HepG2 (cell line): Measurements from ENCODE around the gene PALM. TPM values are rescaled to one million over a fixed set of nuclear protein-coding genes. Genes with fewer than 3 reads are reported as not detected.

ENCODE experiments used
- FOXO1 ChIP-seq: sonication (generic); formaldehyde crosslinking; IDR thresholded peaks from 2 replicates; pipeline ENCODE4 v1.4.0; 2020; ENCODE audit warnings: missing genetic modification reagents
- HES4 ChIP-seq: sonication (generic); formaldehyde crosslinking; IDR thresholded peaks from 2 replicates; pipeline ENCODE4 v1.9.0; 2021; ENCODE audit warnings: mild to moderate bottlenecking, missing genetic modification reagents, borderline replicate concordance
- HNF4G ChIP-seq, 2 experiments: sonication (generic) in 1 of 2; formaldehyde crosslinking in 1 of 2; IDR thresholded peaks; 2 replicates each; pipeline versions ENCODE4 v1.4.0 to v1.6.1; 2011 to 2020; ENCODE audit warnings: borderline replicate concordance in 2 of 2, low read depth in 2 of 2, mild to moderate bottlenecking in 2 of 2, low read length in 1 of 2, missing genetic modification reagents in 1 of 2, moderate library complexity in 1 of 2
- IRF2 ChIP-seq: IDR thresholded peaks from 2 replicates; pipeline ENCODE4 v1.6.1; 2018; ENCODE audit warnings: missing genetic modification reagents, missing compliant biosample characterization
- MAFG ChIP-seq: sonication (generic); formaldehyde crosslinking; IDR thresholded peaks from 2 replicates; pipeline ENCODE4 v1.5.1; 2020; ENCODE audit warnings: mild to moderate bottlenecking, missing genetic modification reagents
- PAF1 ChIP-seq: IDR thresholded peaks from 2 replicates; pipeline ENCODE4 v1.6.1; 2016; ENCODE audit warnings: missing genetic modification reagents, missing compliant biosample characterization
- RORA ChIP-seq: sonication (generic); formaldehyde crosslinking; IDR thresholded peaks from 2 replicates; pipeline ENCODE4 v1.5.0; 2020; ENCODE audit warnings: mild to moderate bottlenecking, missing genetic modification reagents, moderate library complexity
- SALL2 ChIP-seq: sonication (generic); formaldehyde crosslinking; IDR thresholded peaks from 2 replicates; pipeline ENCODE4 v1.8.1; 2023; ENCODE audit warnings: mild to moderate bottlenecking, missing genetic modification reagents, inconsistent platforms
- TBX3 ChIP-seq: fragments of 450-650 bp; IDR thresholded peaks from 2 replicates; pipeline ENCODE4 v1.6.1; 2017; ENCODE audit warnings: antibody characterized with exemption, mild to moderate bottlenecking, inconsistent platforms, borderline replicate concordance
- YEATS4 ChIP-seq: sonication (generic); formaldehyde crosslinking; IDR thresholded peaks from 2 replicates; pipeline ENCODE4 v1.4.0; 2020; ENCODE audit warnings: missing genetic modification reagents, borderline replicate concordance
- ZFP90 ChIP-seq: sonication (generic); formaldehyde crosslinking; IDR thresholded peaks from 2 replicates; pipeline ENCODE4 v1.8.0; 2022; ENCODE audit warnings: missing genetic modification reagents, mild to moderate bottlenecking, inconsistent platforms, borderline replicate concordance
- ZNF136 ChIP-seq: sonication (generic); formaldehyde crosslinking; IDR thresholded peaks from 2 replicates; pipeline ENCODE4 v1.8.1; 2022; ENCODE audit warnings: low read depth, mild to moderate bottlenecking, moderate library complexity, missing genetic modification reagents
- ZNF18 ChIP-seq: sonication (generic); formaldehyde crosslinking; IDR thresholded peaks from 2 replicates; pipeline ENCODE4 v1.8.0; 2022; ENCODE audit warnings: mild to moderate bottlenecking, missing genetic modification reagents; ENCODE audit not compliant: insufficient replicate concordance
- ZNF3 ChIP-seq: IDR thresholded peaks from 2 replicates; pipeline ENCODE4 v1.7.0; 2017; ENCODE audit warnings: inconsistent platforms
- ZNF430 ChIP-seq: sonication (generic); formaldehyde crosslinking; IDR thresholded peaks from 2 replicates; pipeline ENCODE4 v1.9.0; 2021; ENCODE audit warnings: mild to moderate bottlenecking, missing genetic modification reagents
- ZNF550 ChIP-seq: sonication (generic); formaldehyde crosslinking; IDR thresholded peaks from 2 replicates; pipeline ENCODE4 v1.4.0; 2020; ENCODE audit warnings: mild to moderate bottlenecking, missing genetic modification reagents, borderline replicate concordance
- ZNF572 ChIP-seq: sonication (generic); formaldehyde crosslinking; IDR thresholded peaks from 2 replicates; pipeline ENCODE4 v1.5.1; 2020; ENCODE audit warnings: mild to moderate bottlenecking, missing genetic modification reagents
- ZNF678 ChIP-seq: sonication (generic); formaldehyde crosslinking; IDR thresholded peaks from 2 replicates; pipeline ENCODE4 v1.4.0; 2020; ENCODE audit warnings: mild to moderate bottlenecking, missing genetic modification reagents
- ZNF773 ChIP-seq: sonication (generic); formaldehyde crosslinking; IDR thresholded peaks from 2 replicates; pipeline ENCODE4 v1.4.0; 2020; ENCODE audit warnings: missing genetic modification reagents, borderline replicate concordance
- polyA plus RNA-seq, 8 experiments: library from polyadenylated mRNA; depleted of rRNA in 3 of 8; stranded (reverse) in 7 of 8; unstranded in 1 of 8; fragments of >200 nt; fragmentation: Illumina TruSeq in 4 of 8; extraction: Trizol in 4 of 8; gene quantifications; 2 replicates each; pipeline versions ENCODE4 v1.2.1 to v1.2.3, GENCODE V29; 2011 to 2016; ENCODE audit warnings: low read depth in 4 of 8, missing spikeins in 1 of 8, mixed read lengths in 1 of 8; ENCODE audit not compliant: insufficient read depth in 1 of 8
- total RNA-seq, 5 experiments: library from RNA; depleted of rRNA; stranded (reverse); fragments of >200 nt; fragmentation: Illumina TruSeq; extraction: Trizol; gene quantifications; 2 replicates each; pipeline ENCODE4 v1.2.3, GENCODE V29; 2016; ENCODE audit warnings: low read depth in 1 of 5
- TF ChIP-seq, protein P1 (sequence below): IDR thresholded peaks from 2 replicates; pipeline ENCODE4 v1.6.1; 2012; ENCODE audit warnings: low read depth, low read length, improper control_type of control experiment
- TF ChIP-seq, protein P2 (sequence below): IDR thresholded peaks from 2 replicates; pipeline ENCODE4 v1.6.1; 2016; ENCODE audit warnings: mild to moderate bottlenecking
- TF ChIP-seq, protein P3 (sequence below): sonication (generic); formaldehyde crosslinking; IDR thresholded peaks from 2 replicates; pipeline ENCODE4 v1.4.0; 2020; ENCODE audit warnings: missing genetic modification reagents, low read depth, mild to moderate bottlenecking, borderline replicate concordance
- TF ChIP-seq, protein P4 (sequence below): sonication (generic); formaldehyde crosslinking; IDR thresholded peaks from 2 replicates; pipeline ENCODE4 v1.4.0; 2020; ENCODE audit warnings: missing genetic modification reagents

PALM gene
- total and polyA plus RNA-seq, 2 of the 13 experiments (the other 11 are each of a cell fraction or from before 2014, with no cell fraction given) = 4.0 to 9.7 TPM

DNA sequence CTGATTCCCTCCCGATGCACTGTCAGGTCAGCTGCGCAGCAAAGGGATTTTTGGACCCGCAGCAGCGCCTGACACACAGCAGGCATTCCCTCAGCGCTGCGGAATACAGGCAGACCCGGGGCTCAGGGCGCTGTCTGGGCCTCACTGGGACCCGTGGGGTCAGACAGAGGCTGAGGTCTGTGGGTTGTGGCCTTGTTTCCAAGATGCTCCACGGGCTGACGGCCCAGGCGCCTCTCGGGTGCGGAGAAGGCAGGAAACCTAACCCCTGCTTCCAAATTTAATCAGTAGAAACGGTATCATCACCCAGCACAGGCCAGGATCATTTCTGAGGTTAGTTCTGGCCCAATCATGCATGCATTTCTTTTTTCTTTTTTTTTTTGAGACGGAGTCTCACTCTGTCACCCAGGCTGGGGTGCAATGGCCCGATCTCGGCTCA is 45.0 kb upstream of the PALM start (continued):
- TF ChIP-seq, protein P1, sequence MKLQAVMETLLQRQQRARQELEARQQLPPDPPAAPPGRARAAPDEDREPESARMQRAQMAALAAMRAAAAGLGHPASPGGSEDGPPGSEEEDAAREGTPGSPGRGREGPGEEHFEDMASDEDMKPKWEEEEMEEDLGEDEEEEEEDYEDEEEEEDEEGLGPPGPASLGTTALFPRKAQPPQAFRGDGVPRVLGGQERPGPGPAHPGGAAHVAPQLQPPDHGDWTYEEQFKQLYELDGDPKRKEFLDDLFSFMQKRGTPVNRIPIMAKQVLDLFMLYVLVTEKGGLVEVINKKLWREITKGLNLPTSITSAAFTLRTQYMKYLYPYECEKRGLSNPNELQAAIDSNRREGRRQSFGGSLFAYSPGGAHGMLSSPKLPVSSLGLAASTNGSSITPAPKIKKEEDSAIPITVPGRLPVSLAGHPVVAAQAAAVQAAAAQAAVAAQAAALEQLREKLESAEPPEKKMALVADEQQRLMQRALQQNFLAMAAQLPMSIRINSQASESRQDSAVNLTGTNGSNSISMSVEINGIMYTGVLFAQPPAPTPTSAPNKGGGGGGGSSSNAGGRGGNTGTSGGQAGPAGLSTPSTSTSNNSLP = no peak
- TF ChIP-seq ZFP90 (CRISPR knock-in tag) (no peak), ZNF136 (CRISPR knock-in tag) (no peak), ZNF773 (CRISPR knock-in tag) (no peak), RORA (CRISPR knock-in tag) (no peak), ZNF572 (CRISPR knock-in tag) (0 out of 2 replicates have a peak, but pooled peaks have one; percentile 49), ZNF430 (CRISPR knock-in tag) (no peak), IRF2 (CRISPR knock-in tag) (0 out of 2 replicates have a peak, but pooled peaks have one; percentile 7), SALL2 (CRISPR knock-in tag) (no peak), PAF1 (CRISPR knock-in tag) (no peak), ZNF18 (CRISPR knock-in tag) (no peak), ZNF678 (no peak), HES4 (CRISPR knock-in tag) (no peak), MAFG (CRISPR knock-in tag) (no peak), ZNF3 (CRISPR knock-in tag) (no peak), ZNF550 (no peak), YEATS4 (0 out of 2 replicates have a peak, but pooled peaks have one; percentile 4), FOXO1 (no peak), HNF4G (IDR thresholded peaks at IDR 0.05; ENCODE audit: borderline replicate concordance, low read depth, low read length) (no peak), HNF4G (CRISPR knock-in tag; IDR thresholded peaks at IDR 0.05; ENCODE audit: borderline replicate concordance, low read depth) (no peak), TBX3 (no peak)
- TF ChIP-seq, protein P2, sequence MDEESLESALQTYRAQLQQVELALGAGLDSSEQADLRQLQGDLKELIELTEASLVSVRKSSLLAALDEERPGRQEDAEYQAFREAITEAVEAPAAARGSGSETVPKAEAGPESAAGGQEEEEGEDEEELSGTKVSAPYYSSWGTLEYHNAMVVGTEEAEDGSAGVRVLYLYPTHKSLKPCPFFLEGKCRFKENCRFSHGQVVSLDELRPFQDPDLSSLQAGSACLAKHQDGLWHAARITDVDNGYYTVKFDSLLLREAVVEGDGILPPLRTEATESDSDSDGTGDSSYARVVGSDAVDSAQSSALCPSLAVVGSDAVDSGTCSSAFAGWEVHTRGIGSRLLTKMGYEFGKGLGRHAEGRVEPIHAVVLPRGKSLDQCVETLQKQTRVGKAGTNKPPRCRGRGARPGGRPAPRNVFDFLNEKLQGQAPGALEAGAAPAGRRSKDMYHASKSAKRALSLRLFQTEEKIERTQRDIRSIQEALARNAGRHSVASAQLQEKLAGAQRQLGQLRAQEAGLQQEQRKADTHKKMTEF (CRISPR knock-in tag) = 0 out of 2 replicates have a peak, but pooled peaks have one; percentile 9
- TF ChIP-seq, protein P3, sequence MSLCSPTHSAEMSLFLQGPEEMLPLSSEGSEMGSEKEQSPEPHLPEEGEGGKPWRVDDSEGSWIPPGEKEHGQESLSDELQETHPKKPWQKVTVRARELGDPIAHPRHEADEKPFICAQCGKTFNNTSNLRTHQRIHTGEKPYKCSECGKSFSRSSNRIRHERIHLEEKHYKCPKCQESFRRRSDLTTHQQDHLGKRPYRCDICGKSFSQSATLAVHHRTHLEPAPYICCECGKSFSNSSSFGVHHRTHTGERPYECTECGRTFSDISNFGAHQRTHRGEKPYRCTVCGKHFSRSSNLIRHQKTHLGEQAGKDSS (CRISPR knock-in tag) = peak; percentile 18; the same call in 1 of the 2 replicates
- TF ChIP-seq, protein P4, sequence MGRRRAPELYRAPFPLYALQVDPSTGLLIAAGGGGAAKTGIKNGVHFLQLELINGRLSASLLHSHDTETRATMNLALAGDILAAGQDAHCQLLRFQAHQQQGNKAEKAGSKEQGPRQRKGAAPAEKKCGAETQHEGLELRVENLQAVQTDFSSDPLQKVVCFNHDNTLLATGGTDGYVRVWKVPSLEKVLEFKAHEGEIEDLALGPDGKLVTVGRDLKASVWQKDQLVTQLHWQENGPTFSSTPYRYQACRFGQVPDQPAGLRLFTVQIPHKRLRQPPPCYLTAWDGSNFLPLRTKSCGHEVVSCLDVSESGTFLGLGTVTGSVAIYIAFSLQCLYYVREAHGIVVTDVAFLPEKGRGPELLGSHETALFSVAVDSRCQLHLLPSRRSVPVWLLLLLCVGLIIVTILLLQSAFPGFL = no peak
